GM21381 (cell line): ENCODE measurements around the gene ELL.

Experiments
- ATAC-seq: cut with Tn5 transposase; IDR thresholded peaks from one replicate; pipeline ENCODE4 v1.9.1; 2021; ENCODE audit warnings: mild to moderate bottlenecking, moderate library complexity; ENCODE audit not compliant: unreplicated experiment

ELL gene

GRCh38 chr19:18506101-18506930 is 15.6 kb downstream of the ELL start:
- no peak for ATAC-seq

- ATAC-seq = no peak
These were observed 16.8 kb downstream of the ELL start for GRCh38 chr19:18504886-18505610.

GRCh38 chr19:18503971-18504885 is 17.6 kb downstream of the ELL start:
- peak; percentile 44 for ATAC-seq

GRCh38 chr19:18503337-18503970 is 18.4 kb downstream of the ELL start:
- ATAC-seq = no peak

GRCh38 chr19:18502638-18503294 is 19.1 kb downstream of the ELL start:
- no peak for ATAC-seq

GRCh38 chr19:18502246-18502637 is 19.6 kb downstream of the ELL start:
- ATAC-seq = no peak

GRCh38 chr19:18501832-18502231 is 20.0 kb downstream of the ELL start:
- ATAC-seq = no peak

- no peak for ATAC-seq
These were observed 20.5 kb downstream of the ELL start for GRCh38 chr19:18501351-18501750.

- no peak for ATAC-seq
These were observed 21.1 kb downstream of the ELL start for GRCh38 chr19:18500799-18501198.

GRCh38 chr19:18500376-18500775 is 21.5 kb downstream of the ELL start:
- ATAC-seq = no peak

GRCh38 chr19:18499055-18499775 is 22.7 kb downstream of the ELL start:
- no peak for ATAC-seq

GRCh38 chr19:18496980-18497256 is 25.0 kb downstream of the ELL start:
- ATAC-seq = no peak

- no peak for ATAC-seq
These were observed 25.5 kb downstream of the ELL start for GRCh38 chr19:18496167-18496979.

GRCh38 chr19:18495204-18495911 is 26.5 kb downstream of the ELL start:
- no peak for ATAC-seq

- ATAC-seq = no peak
These were observed 27.6 kb downstream of the ELL start for GRCh38 chr19:18494267-18494607.

GRCh38 chr19:18493440-18494266 is 28.2 kb downstream of the ELL start:
- ATAC-seq = no peak
